ENCODE measurements around the gene JAG1. TPM values are rescaled to one million over a fixed set of nuclear protein-coding genes. Genes with fewer than 3 reads are reported as not detected.

Gene JAG1
- 34.3 and 36.3 TPM in 2 replicates for polyA plus RNA-seq (2013)

GRCh38 chr20:10673842-10674683 lies at the start of gene JAG1:
JAG1 (minus strand) TSS chr20:10673999; CDS start chr20:10673530, 469 bp downstream.
- H3K4ac ChIP-seq (ENCODE audit: low read depth, low read length) = peak within 1 kb of the TSS; percentile 87
- peak within 1 kb of the TSS; percentile 87 for H3K18ac ChIP-seq (ENCODE audit: low read length)
- H2AK5ac ChIP-seq (ENCODE audit: low read length) = no peak within 1 kb of the TSS
- no peak within 1 kb of the TSS for H3K23ac ChIP-seq (ENCODE audit: low read length)
- H4K8ac ChIP-seq (ENCODE audit: low read depth, low read length) = peak within 1 kb of the TSS; percentile 72
- peaks cover 5 to 10% of the 10 kb centered on the region in 2 experiments for H3K36me3 ChIP-seq (ENCODE audit: control insufficient read depth in 1 of 2, insufficient read depth in 2 of 2, low read length in 2 of 2)
- H3K9me3 ChIP-seq (ENCODE audit: insufficient read depth, low read depth, low read length) = no peaks in the 10 kb centered on the region
- WGBS (ENCODE audit: extremely low coverage, insufficient coverage, insufficient read length) = no CpG with 5 or more reads among the region's 84 CpGs
- peaks cover 5 to 15% of the 10 kb centered on the region in 2 experiments for H3K4me1 ChIP-seq (ENCODE audit: control insufficient read depth in 1 of 2, insufficient read depth in 2 of 2, low read length in 2 of 2)
- H3K27ac ChIP-seq (ENCODE audit: low read depth, low read length) = peak within 1 kb of the TSS; percentile 98
- H2BK120ac ChIP-seq (ENCODE audit: insufficient read depth, low read length, poor library complexity) = peak within 1 kb of the TSS; percentile 96
- peak within 1 kb of the TSS; percentile 73 for H4K12ac ChIP-seq (ENCODE audit: low read depth, low read length)
- no peaks in the 10 kb centered on the region for H3K27me3 ChIP-seq (ENCODE audit: insufficient read depth, low read length)
- peak within 1 kb of the TSS; percentile 98 for H4K91ac ChIP-seq (ENCODE audit: low read depth, low read length)
- peak within 1 kb of the TSS; percentile 92 for H3K14ac ChIP-seq (ENCODE audit: low read length)
- DNase-seq = peak; percentile 95 to 98
- H2BK12ac ChIP-seq (ENCODE audit: low read length) = peak within 1 kb of the TSS; percentile 73
- H2AFZ ChIP-seq (ENCODE audit: insufficient read depth, low read length, poor library complexity) = peak within 1 kb of the TSS; percentile 42
- peaks cover 18% of the 10 kb centered on the region for H3K79me2 ChIP-seq (ENCODE audit: control insufficient read depth, insufficient read depth, low read length, poor library complexity)
- H3K4me3 ChIP-seq (ENCODE audit: low read depth, low read length) = peak within 1 kb of the TSS; percentile 94
- H3K9ac ChIP-seq (ENCODE audit: low read length) = peak within 1 kb of the TSS; percentile 97
- H2BK5ac ChIP-seq (ENCODE audit: low read depth, low read length, poor library complexity) = peak within 1 kb of the TSS; percentile 96
- peaks cover 28% of the 10 kb centered on the region for H3K79me1 ChIP-seq (ENCODE audit: low read length)
- peak within 1 kb of the TSS; percentile 97 for H3K4me2 ChIP-seq (ENCODE audit: low read length)

- H3K4me1 ChIP-seq (ENCODE audit: control insufficient read depth in 1 of 2, insufficient read depth in 2 of 2, low read length in 2 of 2) = no peaks in the 10 kb centered on the region
- H3K9ac ChIP-seq (ENCODE audit: low read length) = no peak overlapping the region
- H3K27me3 ChIP-seq (ENCODE audit: insufficient read depth, low read length) = no peaks in the 10 kb centered on the region
- H4K91ac ChIP-seq (ENCODE audit: low read depth, low read length) = no peak overlapping the region
- H4K8ac ChIP-seq (ENCODE audit: low read depth, low read length) = no peak overlapping the region
- no peaks in the 10 kb centered on the region for H3K79me1 ChIP-seq (ENCODE audit: low read length)
- no peak overlapping the region for H4K12ac ChIP-seq (ENCODE audit: low read depth, low read length)
- no peak overlapping the region for H3K4me2 ChIP-seq (ENCODE audit: low read length)
- no peak overlapping the region for H2AFZ ChIP-seq (ENCODE audit: insufficient read depth, low read length, poor library complexity)
- no peak overlapping the region for H2BK12ac ChIP-seq (ENCODE audit: low read length)
- no CpG with 5 or more reads among the region's 3 CpGs for WGBS (ENCODE audit: extremely low coverage, insufficient coverage, insufficient read length)
- no peak for DNase-seq
- no peak overlapping the region for H3K18ac ChIP-seq (ENCODE audit: low read length)
- H3K4me3 ChIP-seq (ENCODE audit: low read depth, low read length) = no peak overlapping the region
- H2AK5ac ChIP-seq (ENCODE audit: low read length) = no peak overlapping the region
- no peak overlapping the region for H3K14ac ChIP-seq (ENCODE audit: low read length)
- H3K9me3 ChIP-seq (ENCODE audit: insufficient read depth, low read depth, low read length) = no peaks in the 10 kb centered on the region
- H3K36me3 ChIP-seq (ENCODE audit: control insufficient read depth in 1 of 2, insufficient read depth in 2 of 2, low read length in 2 of 2) = no peaks in the 10 kb centered on the region
- H2BK5ac ChIP-seq (ENCODE audit: low read depth, low read length, poor library complexity) = no peak overlapping the region
- no peak overlapping the region for H2BK120ac ChIP-seq (ENCODE audit: insufficient read depth, low read length, poor library complexity)
- H3K79me2 ChIP-seq (ENCODE audit: control insufficient read depth, insufficient read depth, low read length, poor library complexity) = no peaks in the 10 kb centered on the region
- H3K4ac ChIP-seq (ENCODE audit: low read depth, low read length) = no peak overlapping the region
- H3K23ac ChIP-seq (ENCODE audit: low read length) = no peak overlapping the region
- no peak overlapping the region for H3K27ac ChIP-seq (ENCODE audit: low read depth, low read length)
Measured at GRCh38 chr20:10721976-10722375, 48.2 kb upstream of the JAG1 start.

- Histone ChIP-seq H3K9me3 (ENCODE audit: insufficient read depth, low read depth, low read length) (no peaks in the 10 kb centered on the region), H3K4me2 (ENCODE audit: low read length) (no peak overlapping the region), H3K27ac (ENCODE audit: low read depth, low read length) (no peak overlapping the region), H2BK120ac (ENCODE audit: insufficient read depth, low read length, poor library complexity) (no peak overlapping the region), H2AFZ (ENCODE audit: insufficient read depth, low read length, poor library complexity) (no peak overlapping the region), H4K12ac (ENCODE audit: low read depth, low read length) (no peak overlapping the region), H3K4me1 (ENCODE audit: control insufficient read depth in 1 of 2, insufficient read depth in 2 of 2, low read length in 2 of 2) (no peaks in the 10 kb centered on the region), H2BK12ac (ENCODE audit: low read length) (no peak overlapping the region), H3K79me2 (ENCODE audit: control insufficient read depth, insufficient read depth, low read length, poor library complexity) (no peaks in the 10 kb centered on the region), H2BK5ac (ENCODE audit: low read depth, low read length, poor library complexity) (no peak overlapping the region), H3K36me3 (ENCODE audit: control insufficient read depth in 1 of 2, insufficient read depth in 2 of 2, low read length in 2 of 2) (no peaks in the 10 kb centered on the region), H3K4ac (ENCODE audit: low read depth, low read length) (no peak overlapping the region), H4K8ac (ENCODE audit: low read depth, low read length) (no peak overlapping the region), H4K91ac (ENCODE audit: low read depth, low read length) (no peak overlapping the region), H3K79me1 (ENCODE audit: low read length) (no peaks in the 10 kb centered on the region), H2AK5ac (ENCODE audit: low read length) (no peak overlapping the region), H3K23ac (ENCODE audit: low read length) (no peak overlapping the region), H3K18ac (ENCODE audit: low read length) (no peak overlapping the region), H3K9ac (ENCODE audit: low read length) (no peak overlapping the region), H3K27me3 (ENCODE audit: insufficient read depth, low read length) (no peaks in the 10 kb centered on the region), H3K4me3 (ENCODE audit: low read depth, low read length) (no peak overlapping the region), H3K14ac (ENCODE audit: low read length) (no peak overlapping the region)
- no peak for DNase-seq
- no CpG with 5 or more reads among the region's 9 CpGs for WGBS (ENCODE audit: extremely low coverage, insufficient coverage, insufficient read length)
Measured at GRCh38 chr20:10721137-10721896, 47.5 kb upstream of the JAG1 start.

- no CpG with 5 or more reads among the region's 2 CpGs for WGBS (ENCODE audit: extremely low coverage, insufficient coverage, insufficient read length)
- Histone ChIP-seq H3K79me1 (ENCODE audit: low read length) (no peaks in the 10 kb centered on the region), H4K12ac (ENCODE audit: low read depth, low read length) (no peak overlapping the region), H3K4me1 (ENCODE audit: control insufficient read depth in 1 of 2, insufficient read depth in 2 of 2, low read length in 2 of 2) (no peaks in the 10 kb centered on the region), H3K4me3 (ENCODE audit: low read depth, low read length) (no peak overlapping the region), H2BK12ac (ENCODE audit: low read length) (no peak overlapping the region), H3K27ac (ENCODE audit: low read depth, low read length) (no peak overlapping the region), H4K8ac (ENCODE audit: low read depth, low read length) (no peak overlapping the region), H3K4ac (ENCODE audit: low read depth, low read length) (no peak overlapping the region), H3K14ac (ENCODE audit: low read length) (no peak overlapping the region), H3K4me2 (ENCODE audit: low read length) (no peak overlapping the region), H2AK5ac (ENCODE audit: low read length) (no peak overlapping the region), H3K18ac (ENCODE audit: low read length) (no peak overlapping the region), H3K9ac (ENCODE audit: low read length) (no peak overlapping the region), H3K36me3 (ENCODE audit: control insufficient read depth in 1 of 2, insufficient read depth in 2 of 2, low read length in 2 of 2) (no peaks in the 10 kb centered on the region), H2BK120ac (ENCODE audit: insufficient read depth, low read length, poor library complexity) (no peak overlapping the region), H2BK5ac (ENCODE audit: low read depth, low read length, poor library complexity) (no peak overlapping the region), H3K23ac (ENCODE audit: low read length) (no peak overlapping the region), H3K9me3 (ENCODE audit: insufficient read depth, low read depth, low read length) (no peaks in the 10 kb centered on the region), H3K27me3 (ENCODE audit: insufficient read depth, low read length) (no peaks in the 10 kb centered on the region), H4K91ac (ENCODE audit: low read depth, low read length) (no peak overlapping the region), H2AFZ (ENCODE audit: insufficient read depth, low read length, poor library complexity) (no peak overlapping the region), H3K79me2 (ENCODE audit: control insufficient read depth, insufficient read depth, low read length, poor library complexity) (no peaks in the 10 kb centered on the region)
- no peak for DNase-seq
Measured at GRCh38 chr20:10720565-10720964, 46.8 kb upstream of the JAG1 start.
